Pancreas (tissue), 10 donors: Measurements from ENCODE around the gene F5. TPM values are rescaled to one million over a fixed set of nuclear protein-coding genes. Genes with fewer than 3 reads are reported as not detected.
A peak's percentile ranks its signal among the peaks of the same experiment; 100 is the strongest.

Experiments used
- ATAC-seq, 4 donors: fragments of 200-7000 bp; cut with Tn5 transposase; one replicate each; pipeline versions ENCODE4 v1.8.0 to v1.9.1; 2020; ENCODE audit warnings: mild to moderate bottlenecking in 4 of 4, moderate library complexity in 4 of 4
- DNase-seq, 6 donors: peaks; one replicate each; pipeline ENCODE4 v3.0.0-alpha.2; 2020
- FAIRE-seq: peaks from 2 replicates; lab custom pipeline; 2012; peaks lifted over from hg19 to GRCh38; lab: Jason Lieb, UNC
- H3K27ac ChIP-seq, 4 donors: fragments of 200-600 bp; sonication (generic); 1 replicate in 3 of 4; 2 replicates in 1 of 4; pipeline versions ENCODE4 v1.5.0 to v1.8.0; 2020
- H3K27me3 ChIP-seq, 4 donors: fragments of 200-600 bp; one replicate each; pipeline ENCODE4 v1.8.0; 2021
- H3K36me3 ChIP-seq, 3 donors: fragments of 200-600 bp; sonication (generic) in 1 of 3; one replicate each; pipeline versions ENCODE4 v1.5.0 to v1.8.0; 2020 to 2021
- H3K4me1 ChIP-seq, 3 donors: fragments of 200-600 bp; one replicate each; pipeline ENCODE4 v1.8.0; 2021
- H3K4me3 ChIP-seq, 4 donors: fragments of 200-600 bp; sonication (generic) in 2 of 4; one replicate each; pipeline versions ENCODE4 v1.5.0 to v1.8.0; 2020 to 2021
- H3K9me3 ChIP-seq, 4 donors: fragments of 200-600 bp; one replicate each; pipeline ENCODE4 v1.8.0; 2021
- CTCF ChIP-seq, 4 donors: fragments of 200-600 bp; sonication (generic) in 3 of 4; IDR thresholded peaks; one replicate each; pipeline versions ENCODE4 v1.5.0 to v1.8.0; 2021; ENCODE audit warnings: antibody characterized with exemption in 4 of 4
- WGBS, 2 donors: extraction: QIAGEN DNeasy Blood & Tissue Kit; methylation state at CpG; one replicate each; pipeline ENCODE4 v1.1.7; 2013; 5-methylcytosine and 5-hydroxymethylcytosine counted together
- intact Hi-C, 3 donors: fragments of 100-400 bp; cut with DNase I; formaldehyde crosslinking; loops; one replicate each; pipeline versions ENCODE4 v1.11.1 to v1.14.2; 2022
- polyA plus RNA-seq, 2 donors: library from polyadenylated mRNA; stranded (reverse); fragments of 200-250 nt; gene quantifications; one replicate each; pipeline ENCODE4 v1.2.3, GENCODE V29; 2013
- total RNA-seq, 6 donors: library from RNA; stranded (reverse); fragmentation: NEBNext Ultra II Directional in 4 of 6; extraction: Animal tissue kit (Norgen Biotek cat#: 25700) in 4 of 6; gene quantifications; one replicate each; pipeline versions ENCODE4 v1.2.1 to v1.2.4, GENCODE V29; 2021 to 2023
- donor health status: healthy with polysubstance abuse.
- donor health status: DM: no; HTN: no; CAD: no; lungs with moderate emphysema.
- donor health status: DM: no; HTN: no; CAD: no.
- donor health status: control.
- donor health status: control.
- donor health status: Bipolar disorder and iron deficiency.
- donor health status: DM: yes; HTN: yes; CAD: no.
- donor health status: DM: no; HTN: no; CAD: no.
- donor health status: DM: no; HTN: no; CAD: no.
- donor health status: DM: yes; HTN: yes; CAD: no.

F5 gene
- total RNA-seq (1 to 10 TPM in 5 of 6 donors, under 1 TPM in 1; 0.94 to 9.0 (median 6.1) TPM), polyA plus RNA-seq (1 to 10 TPM; 3.0 to 5.8 TPM)

- ATAC-seq (peak; percentile 99 to 100 (median 100)), FAIRE-seq (no peak), DNase-seq (peak; percentile 67 to 92 (median 77))
- intact Hi-C loops, result no loop called here
- H3K9me3 ChIP-seq, result no peaks in the 10 kb centered on the region
- H3K4me1 ChIP-seq, result no peaks in the 10 kb centered on the region
- peaks cover 0 to 4% (median 0%) of the 10 kb centered on the region in 4 donors for H3K27me3 ChIP-seq
- peak within 1 kb of the TSS in 1 of 4 donors; percentile 32 for H3K4me3 ChIP-seq
- TF ChIP-seq CTCF (IDR thresholded peaks at IDR 0.05), result peak; percentile 6 to 37 (median 23)
- H3K36me3 ChIP-seq, result no peaks in the 10 kb centered on the region
- H3K27ac ChIP-seq, result peak within 1 kb of the TSS in 2 of 4 donors; percentile 6 to 34
- WGBS, 2 donors, result 18 to 20% methylated on average over 15 of the region's 15 CpGs
These were observed at the start of gene F5 for GRCh38 chr1:169586395-169587255. Gene F5 (minus strand): TSS chr1:169586481. CDS start chr1:169586386, 95 bp downstream.

DNA sequence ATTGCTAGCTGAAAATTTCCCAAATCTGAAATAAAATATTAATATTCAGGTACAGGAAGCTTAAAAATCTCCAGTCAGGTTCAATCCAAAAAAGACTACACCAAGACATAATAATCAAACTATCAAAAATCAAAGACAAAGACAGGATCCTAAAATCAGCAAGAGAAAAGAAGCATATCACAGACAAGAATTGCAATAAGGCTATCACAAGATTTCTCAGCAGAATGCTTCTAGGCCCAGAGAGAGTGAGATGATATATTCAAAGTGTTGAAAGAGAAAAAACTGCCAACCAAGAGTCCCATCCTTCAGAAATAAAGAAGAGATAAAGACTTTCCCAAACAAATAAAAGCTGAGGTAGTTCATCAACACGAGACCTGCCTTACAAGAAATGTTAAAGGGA, 48.6 kb upstream of the F5 start:
- no peaks in the 10 kb centered on the region for H3K27me3 ChIP-seq
- H3K4me3 ChIP-seq, result no peak overlapping the region
- no peak for TF ChIP-seq CTCF (IDR thresholded peaks at IDR 0.05)
- H3K4me1 ChIP-seq, result no peaks in the 10 kb centered on the region
- DNase-seq (no peak), ATAC-seq (no peak), FAIRE-seq (no peak)
- H3K9me3 ChIP-seq, result no peaks in the 10 kb centered on the region
- intact Hi-C loops, result no loop called here
- no peak overlapping the region for H3K27ac ChIP-seq
- H3K36me3 ChIP-seq, result no peaks in the 10 kb centered on the region
- WGBS, 2 donors, result 57 to 67% methylated on average over 1 of the region's 1 CpG

DNA sequence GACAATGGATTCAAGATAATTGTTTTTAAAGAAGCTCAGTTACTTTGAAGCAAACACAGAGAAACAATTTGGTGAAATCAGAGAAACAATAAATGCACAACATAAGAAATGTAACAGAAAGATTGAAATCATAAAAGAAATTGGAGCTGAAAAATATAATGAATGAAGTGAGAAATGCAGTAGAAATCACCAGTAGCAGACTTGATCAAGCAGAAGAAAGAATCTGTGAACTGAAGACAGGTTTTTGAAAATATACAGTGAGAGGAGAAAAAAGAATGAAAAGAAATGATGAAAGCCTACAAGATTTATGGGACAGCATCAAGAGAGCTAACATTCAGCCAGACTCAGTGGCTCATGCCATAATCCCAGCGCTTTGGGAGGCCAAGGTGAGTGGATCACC, 47.9 kb upstream of the F5 start:
- Histone ChIP-seq H3K27me3 (no peaks in the 10 kb centered on the region), H3K27ac (no peak overlapping the region), H3K36me3 (no peaks in the 10 kb centered on the region), H3K4me1 (no peaks in the 10 kb centered on the region), H3K9me3 (no peaks in the 10 kb centered on the region), H3K4me3 (no peak overlapping the region)
- FAIRE-seq (no peak), ATAC-seq (no peak), DNase-seq (no peak)
- TF ChIP-seq CTCF (IDR thresholded peaks at IDR 0.05), result no peak
- WGBS, 2 donors, result 88 to 95% methylated on average over 1 of the region's 1 CpG
- intact Hi-C loops, result no loop called here

- no peaks in the 10 kb centered on the region for H3K36me3 ChIP-seq
- intact Hi-C loops, result no loop called here
- ATAC-seq (no peak), FAIRE-seq (no peak), DNase-seq (no peak)
- 56 to 75% methylated on average over 3 of the region's 3 CpGs for WGBS, 2 donors
- no peak overlapping the region for H3K4me3 ChIP-seq
- H3K4me1 ChIP-seq, result no peaks in the 10 kb centered on the region
- no peak for TF ChIP-seq CTCF (IDR thresholded peaks at IDR 0.05)
- H3K27ac ChIP-seq, result no peak overlapping the region
- no peaks in the 10 kb centered on the region for H3K27me3 ChIP-seq
- H3K9me3 ChIP-seq, result no peaks in the 10 kb centered on the region
These were observed 45.0 kb upstream of the F5 start for GRCh38 chr1:169631249-169631648.

- 71 to 81% methylated on average over 1 of the region's 1 CpG for WGBS, 2 donors
- Histone ChIP-seq H3K9me3 (no peaks in the 10 kb centered on the region), H3K36me3 (no peaks in the 10 kb centered on the region), H3K4me1 (no peaks in the 10 kb centered on the region), H3K27me3 (no peaks in the 10 kb centered on the region), H3K4me3 (no peak within 1 kb of the TSS), H3K27ac (no peak within 1 kb of the TSS)
- no peak for TF ChIP-seq CTCF (IDR thresholded peaks at IDR 0.05)
- no peak for FAIRE-seq
- DNase-seq, result no peak
- no peak for ATAC-seq
- intact Hi-C loops, result no loop called here
These were observed 43.7 kb upstream of the F5 start, which contains the start of gene SELP for GRCh38 chr1:169630006-169630405. Gene SELP (minus strand): TSS chr1:169630124. CDS start chr1:169630074, 50 bp downstream.
